ENCODE measurements around the gene AP3D1. TPM values are rescaled to one million over a fixed set of nuclear protein-coding genes. Genes with fewer than 3 reads are reported as not detected.
A peak's percentile ranks its signal among the peaks of the same experiment; 100 is the strongest.

The AP3D1 gene
- total RNA-seq, 1 donor from 2014 or later = 157 TPM

DNA sequence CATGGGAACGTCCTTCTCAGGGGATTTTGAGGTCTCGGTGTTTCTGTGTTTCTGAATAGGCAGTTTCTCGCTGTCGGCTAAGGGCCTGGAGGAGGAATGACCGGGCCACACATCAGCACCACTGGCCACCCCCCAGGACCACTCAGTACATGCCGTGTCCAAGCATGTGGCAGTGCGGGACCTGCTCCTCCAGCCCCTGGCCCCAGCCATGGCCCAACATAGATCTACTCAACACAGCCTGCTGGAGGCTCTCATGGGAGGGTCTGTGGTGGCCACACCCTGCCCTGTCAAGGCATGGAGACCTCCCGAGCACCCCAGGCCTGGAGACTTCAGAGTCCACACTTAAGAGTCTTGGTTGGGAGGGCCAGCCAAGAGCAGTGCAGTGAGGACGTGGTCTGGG is 37.1 kb downstream of the AP3D1 start:
- Mint-ChIP-seq H3K27me3 (ENCODE audit: low read depth) (no peaks in the 10 kb centered on the region), H3K36me3 (ENCODE audit: low read depth) (peaks cover 35% of the 10 kb centered on the region), H3K9me3 (ENCODE audit: low read depth) (no peaks in the 10 kb centered on the region), H3K27ac (ENCODE audit: unreplicated experiment) (peak overlapping the region; percentile 87), H3K4me3 (ENCODE audit: unreplicated experiment) (no peak overlapping the region), H3K4me1 (ENCODE audit: low read depth) (peaks cover 16% of the 10 kb centered on the region)
- DNase-seq (ENCODE audit: low spot score) = peak; percentile 61
- TF ChIP-seq, protein P1, sequence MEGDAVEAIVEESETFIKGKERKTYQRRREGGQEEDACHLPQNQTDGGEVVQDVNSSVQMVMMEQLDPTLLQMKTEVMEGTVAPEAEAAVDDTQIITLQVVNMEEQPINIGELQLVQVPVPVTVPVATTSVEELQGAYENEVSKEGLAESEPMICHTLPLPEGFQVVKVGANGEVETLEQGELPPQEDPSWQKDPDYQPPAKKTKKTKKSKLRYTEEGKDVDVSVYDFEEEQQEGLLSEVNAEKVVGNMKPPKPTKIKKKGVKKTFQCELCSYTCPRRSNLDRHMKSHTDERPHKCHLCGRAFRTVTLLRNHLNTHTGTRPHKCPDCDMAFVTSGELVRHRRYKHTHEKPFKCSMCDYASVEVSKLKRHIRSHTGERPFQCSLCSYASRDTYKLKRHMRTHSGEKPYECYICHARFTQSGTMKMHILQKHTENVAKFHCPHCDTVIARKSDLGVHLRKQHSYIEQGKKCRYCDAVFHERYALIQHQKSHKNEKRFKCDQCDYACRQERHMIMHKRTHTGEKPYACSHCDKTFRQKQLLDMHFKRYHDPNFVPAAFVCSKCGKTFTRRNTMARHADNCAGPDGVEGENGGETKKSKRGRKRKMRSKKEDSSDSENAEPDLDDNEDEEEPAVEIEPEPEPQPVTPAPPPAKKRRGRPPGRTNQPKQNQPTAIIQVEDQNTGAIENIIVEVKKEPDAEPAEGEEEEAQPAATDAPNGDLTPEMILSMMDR (IDR thresholded peaks at IDR 0.05) = no peak

GRCh38 chr19:2113439-2114211 is 37.7 kb downstream of the AP3D1 start:
- no peak overlapping the region for H3K4me3 Mint-ChIP-seq (ENCODE audit: unreplicated experiment)
- peak overlapping the region; percentile 87 for H3K27ac Mint-ChIP-seq (ENCODE audit: unreplicated experiment)
- no peaks in the 10 kb centered on the region for H3K27me3 Mint-ChIP-seq (ENCODE audit: low read depth)
- no peaks in the 10 kb centered on the region for H3K9me3 Mint-ChIP-seq (ENCODE audit: low read depth)
- H3K4me1 Mint-ChIP-seq (ENCODE audit: low read depth) = peaks cover 16% of the 10 kb centered on the region
- peak; percentile 68 for DNase-seq (ENCODE audit: low spot score)
- TF ChIP-seq, protein P1 (IDR thresholded peaks at IDR 0.05) = no peak
- H3K36me3 Mint-ChIP-seq (ENCODE audit: low read depth) = peaks cover 36% of the 10 kb centered on the region

DNA sequence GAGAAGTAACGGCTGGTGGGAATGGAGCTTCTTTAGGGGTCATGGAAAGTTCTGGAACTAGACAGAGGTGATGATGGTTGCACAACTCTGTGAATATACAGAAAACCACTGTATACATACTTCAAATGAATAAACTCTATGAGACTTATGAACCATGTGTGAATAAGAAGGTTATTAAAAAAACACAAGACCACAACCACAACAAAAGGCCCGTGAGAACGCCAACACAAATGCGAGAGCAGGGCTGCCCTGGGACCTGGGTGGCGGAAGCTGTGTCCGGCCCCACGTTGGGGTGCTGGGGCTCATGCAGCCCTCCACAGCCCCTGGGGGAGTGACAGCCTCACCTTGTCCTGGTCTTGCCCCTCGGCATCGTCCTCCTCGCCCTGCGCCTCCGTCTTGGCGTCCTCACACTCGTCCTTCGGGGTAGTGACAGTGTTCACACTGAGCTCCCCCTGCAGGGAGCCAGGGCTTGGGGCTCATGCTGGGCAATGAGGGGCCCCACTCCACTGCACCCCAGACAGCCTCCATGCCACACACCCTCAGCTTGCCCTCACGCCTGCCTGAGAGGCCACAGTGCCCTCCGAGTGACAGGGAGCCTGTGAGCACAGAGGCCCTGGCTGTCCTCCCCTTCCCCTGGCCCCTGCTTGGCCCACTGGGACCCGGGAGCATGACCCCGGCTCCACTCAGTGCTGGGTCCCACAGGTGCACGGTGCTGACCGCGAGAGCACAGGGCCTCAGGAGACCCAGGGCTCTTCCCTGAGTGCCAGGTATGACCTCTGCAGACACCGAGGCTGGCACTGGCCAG is 38.6 kb downstream of the AP3D1 start:
- Mint-ChIP-seq H3K27ac (ENCODE audit: unreplicated experiment) (no peak overlapping the region), H3K4me3 (ENCODE audit: unreplicated experiment) (no peak overlapping the region), H3K4me1 (ENCODE audit: low read depth) (peaks cover 16% of the 10 kb centered on the region), H3K27me3 (ENCODE audit: low read depth) (no peaks in the 10 kb centered on the region), H3K36me3 (ENCODE audit: low read depth) (peaks cover 35% of the 10 kb centered on the region), H3K9me3 (ENCODE audit: low read depth) (no peaks in the 10 kb centered on the region)
- TF ChIP-seq, protein P1 (IDR thresholded peaks at IDR 0.05) = no peak
- no peak for DNase-seq (ENCODE audit: low spot score)

DNA sequence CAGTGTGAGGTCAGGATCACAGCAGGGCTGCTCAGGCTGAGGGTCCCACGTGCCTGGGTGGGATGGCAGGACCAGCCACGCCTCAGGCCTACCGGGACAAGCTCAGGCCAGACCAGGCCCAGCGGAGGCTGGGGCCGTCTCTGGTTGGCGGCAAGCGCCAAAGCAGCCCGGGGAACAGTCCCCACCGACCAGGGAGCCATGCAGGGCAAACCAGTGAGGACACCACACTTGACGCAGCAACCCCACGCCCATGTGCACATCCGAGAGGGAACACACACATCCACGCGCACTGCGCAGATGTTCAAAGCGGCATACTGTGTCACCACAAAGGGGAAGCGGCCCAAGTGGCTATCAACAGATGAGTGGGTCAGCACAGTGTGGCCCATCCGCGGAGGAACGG is 39.5 kb downstream of the AP3D1 start:
- H3K4me3 Mint-ChIP-seq (ENCODE audit: unreplicated experiment) = no peak overlapping the region
- no peaks in the 10 kb centered on the region for H3K27me3 Mint-ChIP-seq (ENCODE audit: low read depth)
- H3K27ac Mint-ChIP-seq (ENCODE audit: unreplicated experiment) = no peak overlapping the region
- TF ChIP-seq, protein P1 (IDR thresholded peaks at IDR 0.05) = no peak
- H3K4me1 Mint-ChIP-seq (ENCODE audit: low read depth) = peaks cover 16% of the 10 kb centered on the region
- H3K36me3 Mint-ChIP-seq (ENCODE audit: low read depth) = peaks cover 37% of the 10 kb centered on the region
- DNase-seq (ENCODE audit: low spot score) = peak; percentile 89
- no peaks in the 10 kb centered on the region for H3K9me3 Mint-ChIP-seq (ENCODE audit: low read depth)

DNA sequence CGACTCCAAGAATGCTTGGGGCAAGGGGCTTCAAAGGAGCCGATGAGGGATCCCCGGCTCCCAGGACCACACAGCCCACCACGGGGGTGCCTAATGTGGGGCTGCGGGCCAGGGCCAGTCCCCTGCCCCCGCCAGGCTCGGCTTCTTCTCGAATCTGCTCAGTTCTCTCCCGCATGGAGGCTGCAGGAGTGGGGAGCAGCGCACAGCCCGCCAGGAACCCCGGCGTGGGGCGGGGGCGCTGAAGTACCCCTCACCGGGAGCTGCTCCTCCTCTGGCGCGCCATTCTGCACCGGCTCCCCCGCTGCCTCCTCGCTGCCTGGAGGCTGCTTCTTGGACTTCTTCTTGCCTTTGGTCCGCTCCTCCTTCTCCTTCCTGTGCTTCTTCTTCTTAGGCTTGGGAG is 39.9 kb downstream of the AP3D1 start:
- Mint-ChIP-seq H3K27ac (ENCODE audit: unreplicated experiment) (no peak overlapping the region), H3K36me3 (ENCODE audit: low read depth) (peaks cover 40% of the 10 kb centered on the region), H3K27me3 (ENCODE audit: low read depth) (no peaks in the 10 kb centered on the region), H3K4me3 (ENCODE audit: unreplicated experiment) (no peak overlapping the region), H3K9me3 (ENCODE audit: low read depth) (no peaks in the 10 kb centered on the region), H3K4me1 (ENCODE audit: low read depth) (peaks cover 16% of the 10 kb centered on the region)
- DNase-seq (ENCODE audit: low spot score) = peak; percentile 89
- TF ChIP-seq, protein P1 (IDR thresholded peaks at IDR 0.05) = no peak

All from chondrocyte (in vitro differentiated cells).